ENCODE results near the gene DNAH14.

DNAH14 gene

GRCh38 chr1:225435957-225436392, 506.5 kb downstream of the DNAH14 start:
- DNase-seq, result no peak

DNA sequence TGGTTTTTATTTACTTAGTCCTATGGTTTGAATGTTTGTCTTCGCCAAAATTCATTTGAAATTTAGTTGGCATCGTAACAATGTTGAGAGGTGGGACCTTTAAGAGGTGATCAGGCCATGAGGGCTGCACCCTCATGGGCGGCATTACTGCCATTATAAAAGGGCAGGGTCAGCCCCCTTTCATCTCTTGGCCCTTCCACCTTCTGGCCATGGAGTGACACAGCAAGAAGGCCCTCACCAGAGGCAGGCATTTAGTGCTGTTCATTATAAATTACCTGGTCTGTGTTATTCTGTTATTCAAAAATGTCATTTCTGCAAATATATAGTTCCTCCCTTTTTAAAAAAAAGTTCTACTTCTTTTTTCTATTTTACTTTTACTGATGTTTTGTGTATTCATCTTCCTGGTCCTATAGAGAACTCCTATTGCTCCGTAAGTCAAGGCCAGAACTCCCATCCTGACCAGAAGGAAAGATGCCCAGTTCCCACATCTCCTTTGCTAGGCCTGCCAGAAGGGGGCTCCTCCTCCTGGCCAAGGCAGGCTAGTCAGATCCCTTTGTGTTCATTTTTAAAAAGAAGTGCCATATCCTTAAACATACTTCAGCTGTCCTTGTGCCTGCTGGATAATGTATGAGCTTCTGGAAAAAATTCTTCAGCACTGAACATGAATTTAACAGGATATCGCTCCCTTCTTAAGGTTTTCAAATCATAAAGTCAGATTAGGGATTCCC, 508.4 kb downstream of the DNAH14 start:
- no peak for DNase-seq

DNA sequence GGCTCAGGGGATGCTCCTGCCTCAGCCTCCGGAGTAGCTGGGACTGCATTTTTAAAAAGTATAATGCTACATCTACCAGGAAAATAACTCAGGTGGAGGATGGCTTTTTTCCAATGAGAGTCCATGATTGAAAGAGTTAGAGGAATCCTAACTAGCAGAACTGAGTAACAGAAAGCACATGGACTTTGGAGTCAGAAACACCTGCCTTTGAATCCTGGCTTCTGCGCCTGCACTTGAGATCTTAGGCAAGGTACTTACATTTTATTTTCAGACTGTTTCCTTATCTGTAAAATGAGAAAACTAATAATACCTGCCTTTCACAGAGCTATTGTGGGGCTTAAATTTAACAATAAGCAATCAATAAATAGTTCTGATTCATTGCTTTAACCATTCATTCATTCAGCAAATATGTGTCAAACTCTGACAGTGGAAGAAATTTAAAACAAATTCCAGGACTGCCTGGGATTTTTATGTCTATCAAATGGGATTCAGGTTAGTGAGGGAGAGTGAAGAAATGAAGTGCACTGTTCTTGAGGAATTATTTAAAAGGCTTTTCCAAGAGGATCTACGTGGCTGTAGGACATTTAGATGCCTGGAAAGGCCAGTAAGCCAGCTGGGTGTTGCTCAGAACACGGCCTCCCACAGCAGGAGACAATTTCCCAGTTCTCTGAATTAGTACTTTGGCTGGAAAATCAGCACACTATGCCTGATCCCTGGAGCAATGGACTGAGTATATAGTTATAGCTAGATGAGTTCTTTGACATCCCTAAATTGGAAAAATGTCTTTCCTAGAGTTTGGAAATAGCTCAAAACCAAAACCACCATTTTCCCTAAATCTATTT, 511.1 kb downstream of the DNAH14 start:
- DNase-seq, result no peak

DNA sequence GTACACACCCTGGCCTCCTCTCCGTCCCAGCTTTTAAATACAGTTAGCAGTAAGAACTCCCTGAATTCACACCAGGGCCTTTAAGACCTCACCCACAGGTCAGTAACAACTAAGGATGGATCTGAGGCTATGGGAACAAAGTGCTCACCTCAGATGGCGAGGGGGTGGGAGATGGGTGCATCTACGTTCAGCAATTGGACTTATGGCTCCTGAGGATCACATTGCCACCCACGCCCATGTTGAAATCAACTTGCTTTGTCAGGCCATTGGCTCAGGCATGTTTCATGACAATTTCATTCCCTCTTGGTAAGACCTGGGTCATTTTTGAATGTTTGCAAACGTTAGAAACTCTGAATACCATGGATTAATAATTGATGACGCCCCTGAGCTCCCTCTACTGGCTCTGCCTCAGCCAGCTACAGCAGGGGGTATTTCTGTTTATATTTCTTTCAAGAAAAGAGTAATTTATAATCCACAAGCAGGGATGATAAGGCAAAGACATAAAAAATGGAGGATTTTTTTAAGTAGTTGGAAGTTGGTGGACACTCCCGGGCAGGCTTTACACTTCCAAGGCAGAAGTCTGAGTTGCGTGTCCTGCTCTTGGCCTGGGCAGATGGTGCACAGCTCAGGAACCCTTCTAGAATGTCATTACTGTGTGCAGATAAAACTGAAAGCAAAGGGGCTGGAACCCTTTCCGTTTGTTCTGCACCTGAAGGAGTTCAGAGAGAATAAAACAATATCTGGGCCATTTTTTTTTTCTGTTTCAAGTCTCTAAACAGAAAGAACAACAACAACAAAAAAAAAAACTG, 512.0 kb downstream of the DNAH14 start:
- no peak for DNase-seq

- DNase-seq, result no peak
These were observed 512.6 kb downstream of the DNAH14 start for GRCh38 chr1:225442123-225442505.

DNA sequence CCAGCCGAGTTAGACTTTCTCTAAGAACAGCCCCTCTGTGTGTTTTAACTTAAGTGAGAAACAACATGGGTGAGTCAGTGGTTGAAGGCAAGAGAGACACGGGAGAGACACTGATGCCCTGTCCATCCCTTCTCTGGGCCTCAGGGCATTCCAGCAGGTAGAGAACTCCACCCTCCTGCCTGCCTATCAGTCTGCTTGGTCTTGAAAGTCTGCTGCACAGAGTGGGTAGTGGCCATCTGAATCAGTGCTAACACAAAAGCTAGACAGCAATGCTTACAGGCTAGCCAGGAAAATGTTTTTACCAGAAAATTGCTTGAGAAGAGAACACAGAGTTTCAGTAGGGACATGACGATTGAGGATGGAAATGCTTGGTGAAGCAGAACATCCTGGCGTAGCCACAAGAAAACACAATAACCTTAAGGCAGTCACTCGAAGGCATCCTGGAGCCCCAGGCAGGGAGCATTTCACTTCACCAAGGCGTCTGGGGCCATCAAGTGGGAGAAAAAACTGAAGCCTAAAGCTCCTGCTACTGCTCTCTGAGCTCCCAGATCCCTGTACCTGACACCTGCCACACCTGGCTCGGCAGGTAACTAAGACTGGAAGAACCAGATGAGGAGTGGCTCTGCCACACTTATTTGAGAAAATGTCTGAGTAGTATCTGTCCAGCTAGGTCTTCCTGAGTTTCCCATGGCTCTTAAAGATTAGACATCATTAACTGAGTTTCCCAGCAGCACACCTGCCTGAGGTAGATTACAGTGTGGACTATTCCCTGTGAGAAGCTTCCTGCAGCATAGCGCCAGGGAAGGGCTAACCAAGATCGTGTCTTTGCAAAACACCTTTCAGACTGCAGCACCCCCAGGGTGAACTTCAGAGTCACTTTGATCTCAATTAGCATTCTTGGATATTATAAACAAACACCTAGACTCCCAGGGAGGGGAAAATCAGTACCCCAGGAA, 516.4 kb downstream of the DNAH14 start:
- DNase-seq, result no peak

GRCh38 chr1:225446595-225446960, 517.1 kb downstream of the DNAH14 start:
- no peak for DNase-seq

- no peak for DNase-seq
These were observed 517.6 kb downstream of the DNAH14 start for GRCh38 chr1:225446981-225447615.

GRCh38 chr1:225447650-225448089, 518.2 kb downstream of the DNAH14 start:
- peak; percentile 70 for DNase-seq

GRCh38 chr1:225448146-225448805, 518.8 kb downstream of the DNAH14 start:
- no peak for DNase-seq

Data from femur (tissue), 1 donor.